IMR-90 (cell line): ENCODE results near the gene PRICKLE2. TPM values are rescaled to one million over a fixed set of nuclear protein-coding genes. Genes with fewer than 3 reads are reported as not detected.

ENCODE experiments used
- ATAC-seq: fragments of 200-7000 bp; cut with Tn5 transposase; 2 replicates; pipeline ENCODE4 v1.9.1; 2020; ENCODE audit warnings: low read depth, mild to moderate bottlenecking, moderate library complexity
- BruUV-seq: library from RNA; stranded (reverse); fragments of 400-500 nt; replicated peaks from 2 replicates; lab custom pipeline; 2021; lab: Mats Ljungman, UMichigan
- CTCF ChIA-PET: fragments of 300-600 bp; formaldehyde crosslinking; extraction: SDS; loops from one replicate; lab custom pipeline; 2021; ENCODE audit warnings: antibody characterized with exemption; lab: Yijun Ruan, JAX
- POLR2A ChIA-PET: fragments of 300-600 bp; sonication (Branson Sonifier 250); formaldehyde crosslinking; loops from one replicate; lab custom pipeline; 2022; ENCODE audit warnings: antibody characterized with exemption; ENCODE audit not compliant: unreplicated experiment; lab: Charles Lee
- DNase-seq: peaks from one replicate; pipeline ENCODE4 v3.0.0; 2013
- H2AFZ ChIP-seq: replicated peaks from 2 replicates; pipeline ENCODE3; 2013; ENCODE audit warnings: low read length, mild to moderate bottlenecking; ENCODE audit not compliant: poor library complexity
- H2AK5ac ChIP-seq: 2 replicates; pipeline ENCODE4 v1.6.1; 2013; ENCODE audit warnings: low read depth, low read length, inconsistent platforms
- H2AK9ac ChIP-seq: replicated peaks from 2 replicates; pipeline ENCODE3; 2013; ENCODE audit warnings: mild to moderate bottlenecking, low read depth, low read length, moderate library complexity; ENCODE audit not compliant: poor library complexity
- H2BK120ac ChIP-seq: 2 replicates; pipeline ENCODE4 v1.6.1; 2013; ENCODE audit warnings: low read depth, low read length, inconsistent platforms
- H2BK15ac ChIP-seq: 3 replicates; pipeline ENCODE4 v1.6.1; 2013; ENCODE audit warnings: low read depth, low read length, inconsistent platforms
- H2BK20ac ChIP-seq: 2 replicates; pipeline ENCODE4 v1.6.1; 2013; ENCODE audit warnings: low read depth, mild to moderate bottlenecking, inconsistent platforms, low read length, moderate library complexity
- H2BK5ac ChIP-seq: 2 replicates; pipeline ENCODE4 v1.6.1; 2013; ENCODE audit warnings: mild to moderate bottlenecking, low read depth, low read length, inconsistent platforms; ENCODE audit not compliant: poor library complexity, severe bottlenecking
- H3K14ac ChIP-seq: replicated peaks from 2 replicates; pipeline ENCODE4 v1.6.1; 2013; ENCODE audit warnings: low read depth, low read length, inconsistent platforms
- H3K18ac ChIP-seq: 2 replicates; pipeline ENCODE4 v1.6.1; 2013; ENCODE audit warnings: low read depth, low read length, control low read depth
- H3K23ac ChIP-seq: 2 replicates; pipeline ENCODE4 v1.6.1; 2013; ENCODE audit warnings: low read depth, low read length, inconsistent platforms
- H3K27ac ChIP-seq: 2 replicates; pipeline ENCODE4 v1.5.1; 2013; ENCODE audit warnings: mild to moderate bottlenecking, control low read depth, low read length; ENCODE audit not compliant: insufficient read depth
- H3K27me3 ChIP-seq: 2 replicates; pipeline ENCODE4 v1.6.1; 2013; ENCODE audit warnings: low read length; ENCODE audit not compliant: control insufficient read depth, insufficient read depth
- H3K36me3 ChIP-seq: 2 replicates; pipeline ENCODE4 v1.6.1; 2013; ENCODE audit warnings: low read length, mixed read lengths; ENCODE audit not compliant: control insufficient read depth, insufficient read depth
- H3K4ac ChIP-seq: 2 replicates; pipeline ENCODE4 v1.6.1; 2013; ENCODE audit warnings: low read depth, low read length, inconsistent platforms
- H3K4me1 ChIP-seq: 2 replicates; pipeline ENCODE4 v1.6.1; 2013; ENCODE audit warnings: low read length, mixed read lengths; ENCODE audit not compliant: control insufficient read depth, insufficient read depth
- H3K4me2 ChIP-seq: 2 replicates; pipeline ENCODE4 v1.6.1; 2013; ENCODE audit warnings: low read depth, mild to moderate bottlenecking, control low read depth, low read length, moderate library complexity
- H3K4me3 ChIP-seq: 2 replicates; pipeline ENCODE4 v1.5.1; 2013; ENCODE audit warnings: low read depth, mild to moderate bottlenecking, control low read depth, low read length, moderate library complexity; ENCODE audit not compliant: insufficient read depth
- H3K56ac ChIP-seq: 2 replicates; pipeline ENCODE4 v1.6.1; 2013; ENCODE audit warnings: low read length, inconsistent platforms; ENCODE audit not compliant: insufficient read depth; ENCODE audit errors: extremely low read depth
- H3K79me1 ChIP-seq, 2 experiments: 2 replicates each; pipeline ENCODE4 v1.6.1; 2013; ENCODE audit warnings: low read length in 2 of 2, inconsistent platforms in 1 of 2, low read depth in 1 of 2
- H3K9ac ChIP-seq: 2 replicates; pipeline ENCODE4 v1.6.1; 2013; ENCODE audit warnings: low read depth, low read length, control low read depth
- H3K9me1 ChIP-seq: 2 replicates; pipeline ENCODE4 v1.6.1; 2013; ENCODE audit warnings: low read length, inconsistent platforms; ENCODE audit not compliant: insufficient read depth
- H3K9me3 ChIP-seq: 2 replicates; pipeline ENCODE4 v1.6.1; 2013; ENCODE audit warnings: low read length; ENCODE audit not compliant: control insufficient read depth, insufficient read depth
- H4K20me1 ChIP-seq: 2 replicates; pipeline ENCODE4 v1.6.1; 2013; ENCODE audit warnings: low read length, inconsistent platforms; ENCODE audit not compliant: insufficient read depth
- H4K5ac ChIP-seq: 2 replicates; pipeline ENCODE4 v1.6.1; 2013; ENCODE audit warnings: mild to moderate bottlenecking, low read depth, low read length, control low read depth
- H4K8ac ChIP-seq, 2 experiments: 2 replicates each; pipeline ENCODE4 v1.6.1; 2013; ENCODE audit warnings: low read depth in 2 of 2, low read length in 2 of 2, control low read depth in 1 of 2, inconsistent platforms in 1 of 2
- H4K91ac ChIP-seq: 2 replicates; pipeline ENCODE4 v1.6.1; 2013; ENCODE audit warnings: low read depth, low read length, inconsistent platforms; ENCODE audit not compliant: insufficient read depth
- CHD1 ChIP-seq: IDR thresholded peaks from 2 replicates; pipeline ENCODE4 v1.6.1; 2012; ENCODE audit warnings: low read depth, low read length, improper control_type of control experiment
- FOS ChIP-seq: fragments of 150-350 bp; IDR thresholded peaks from 2 replicates; pipeline ENCODE4 v1.6.1; 2016; ENCODE audit warnings: low read depth, low read length
- MAFK ChIP-seq: IDR thresholded peaks from 2 replicates; pipeline ENCODE4 v1.6.1; 2012; ENCODE audit warnings: low read depth, low read length, improper control_type of control experiment
- MXI1 ChIP-seq: IDR thresholded peaks from 2 replicates; pipeline ENCODE4 v1.6.1; 2012; ENCODE audit warnings: low read depth, mild to moderate bottlenecking, low read length, moderate library complexity, borderline replicate concordance
- NFE2L2 ChIP-seq: fragments of 150-350 bp; IDR thresholded peaks from 2 replicates; pipeline ENCODE4 v1.6.1; 2016; ENCODE audit warnings: low read depth, mild to moderate bottlenecking, low read length
- RAD21 ChIP-seq: IDR thresholded peaks from 2 replicates; pipeline ENCODE4 v1.6.1; 2012; ENCODE audit warnings: low read length, improper control_type of control experiment
- WGBS, 2 experiments: methylation state at CpG; one replicate each; pipeline versions ENCODE4 v1.1.5 to v1.1.7; 2013; ENCODE audit warnings: missing lambda C conversion rate in 2 of 2; ENCODE audit not compliant: insufficient read length in 1 of 2; ENCODE audit errors: extremely low coverage in 2 of 2; 5-methylcytosine and 5-hydroxymethylcytosine counted together
- dilution Hi-C: fragments of 300-500 bp; cut with HindIII; formaldehyde crosslinking; loops from one replicate; pipeline ENCODE4 v1.14.3; 2018; ENCODE audit warnings: low sequenced_read_pairs; ENCODE audit not compliant: unreplicated experiment
- in situ Hi-C: fragments of 300-500 bp; cut with MboI; formaldehyde crosslinking; loops from 3 replicates; pipeline ENCODE4 v1.14.3; 2019; ENCODE audit warnings: low sequenced_read_pairs, inconsistent platforms, mixed read lengths
- intact Hi-C: fragments of 100-400 bp; cut with micrococcal nuclease; formaldehyde crosslinking; loops from 2 replicates; pipeline ENCODE4 v1.10.0; 2022
- polyA plus RNA-seq, 3 experiments: library from polyadenylated mRNA; depleted of rRNA; stranded (reverse); fragments of >200 nt; gene quantifications; 2 replicates each; pipeline ENCODE4 v1.2.3, GENCODE V29; 2012; ENCODE audit warnings: low replicate concordance in 1 of 3
- total RNA-seq: library from RNA; depleted of rRNA; stranded (reverse); fragments of >200 nt; gene quantifications from 2 replicates; pipeline ENCODE4 v1.2.3, GENCODE V29; 2012
- TF ChIP-seq, protein P1 (sequence below): fragments of 150-350 bp; IDR thresholded peaks from 2 replicates; pipeline ENCODE4 v1.6.1; 2016; ENCODE audit warnings: low read depth, mild to moderate bottlenecking, low read length, moderate library complexity, borderline replicate concordance

The PRICKLE2 gene
- total and polyA plus RNA-seq, 2 of the 4 experiments (the other 2 are of a cell fraction), result 4.1 to 14.2 TPM

- H2BK20ac ChIP-seq, result peak overlapping the region; percentile 44
- intact Hi-C loops, result loop anchor here (5.0 kb wide), 3 partner anchors 43 to 262 kb away; no protein-coding TSS in a partner anchor
- WGBS, 2 experiments, result 17% methylated on average over 3 of the region's 8 CpGs; no CpG with 5 or more reads in 1 of the 2 experiments
- CTCF ChIA-PET, result interaction anchor here (1.1 kb wide), 1 partner anchor 51 kb away, joined by 3 read pairs; no protein-coding TSS in a partner anchor
- peak overlapping the region; percentile 83 for H2AK9ac ChIP-seq
- DNase-seq, result peak; percentile 63
- H2AK5ac ChIP-seq, result peak overlapping the region; percentile 84
- H3K14ac ChIP-seq, result peak overlapping the region; percentile 89
- peak overlapping the region; percentile 84 for H3K4ac ChIP-seq
- peak overlapping the region; percentile 64; the same call in 2 of the 3 replicates for H2BK15ac ChIP-seq
- no peak overlapping the region for H3K56ac ChIP-seq
- H4K20me1 ChIP-seq, result peaks cover 33% of the 10 kb centered on the region
- dilution Hi-C loops, result no loop called here
- peak; percentile 32 for ATAC-seq
- H3K18ac ChIP-seq, result peak overlapping the region; percentile 0
- peak overlapping the region; percentile 62 for H3K23ac ChIP-seq
- peaks cover 30% of the 10 kb centered on the region for H3K9me1 ChIP-seq
- H3K4me3 ChIP-seq, result no peak overlapping the region
- H3K9me3 ChIP-seq, result no peaks in the 10 kb centered on the region
- H4K8ac ChIP-seq, result peak overlapping the region; percentile 41 to 79
- TF ChIP-seq CHD1, result no peak
- no peak for TF ChIP-seq FOS
- no peak for TF ChIP-seq MAFK
- TF ChIP-seq NFE2L2, result no peak
- TF ChIP-seq RAD21, result no peak
- no peak for TF ChIP-seq MXI1
- TF ChIP-seq, protein P1, sequence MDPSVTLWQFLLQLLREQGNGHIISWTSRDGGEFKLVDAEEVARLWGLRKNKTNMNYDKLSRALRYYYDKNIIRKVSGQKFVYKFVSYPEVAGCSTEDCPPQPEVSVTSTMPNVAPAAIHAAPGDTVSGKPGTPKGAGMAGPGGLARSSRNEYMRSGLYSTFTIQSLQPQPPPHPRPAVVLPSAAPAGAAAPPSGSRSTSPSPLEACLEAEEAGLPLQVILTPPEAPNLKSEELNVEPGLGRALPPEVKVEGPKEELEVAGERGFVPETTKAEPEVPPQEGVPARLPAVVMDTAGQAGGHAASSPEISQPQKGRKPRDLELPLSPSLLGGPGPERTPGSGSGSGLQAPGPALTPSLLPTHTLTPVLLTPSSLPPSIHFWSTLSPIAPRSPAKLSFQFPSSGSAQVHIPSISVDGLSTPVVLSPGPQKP, result no peak
- no peaks in the 10 kb centered on the region for H3K27me3 ChIP-seq
- POLR2A ChIA-PET, result no interaction called here
- peak overlapping the region; percentile 72 for H4K91ac ChIP-seq
- H3K4me1 ChIP-seq, result peaks cover 34% of the 10 kb centered on the region
- peak overlapping the region; percentile 69 for H2BK120ac ChIP-seq
- H3K9ac ChIP-seq, result no peak overlapping the region
- peaks cover 33 to 94% of the 10 kb centered on the region in 2 experiments for H3K79me1 ChIP-seq
- in situ Hi-C loops, result loop anchor here (25.0 kb wide), 1 partner anchor 183 kb away; no protein-coding TSS in a partner anchor
- peak overlapping the region; percentile 3 for H3K4me2 ChIP-seq
- no peaks in the 10 kb centered on the region for H3K36me3 ChIP-seq
- BruUV-seq, result no TSS peak
- peak overlapping the region; percentile 33 for H2BK5ac ChIP-seq
- peak overlapping the region; percentile 76 for H2AFZ ChIP-seq
- peak overlapping the region; percentile 22; the same call in 1 of the 2 replicates for H3K27ac ChIP-seq
- H4K5ac ChIP-seq, result peak overlapping the region; percentile 1
Observed at GRCh38 chr3:64220161-64220914, 4.9 kb downstream of the PRICKLE2 start.
